ENCODE results near the gene FRMD4A. TPM values are rescaled to one million over a fixed set of nuclear protein-coding genes. Genes with fewer than 3 reads are reported as not detected.

The FRMD4A gene
- polyA plus RNA-seq, 1 of the 3 experiments (the other 2 are of a cell fraction): 37.7 TPM

DNA sequence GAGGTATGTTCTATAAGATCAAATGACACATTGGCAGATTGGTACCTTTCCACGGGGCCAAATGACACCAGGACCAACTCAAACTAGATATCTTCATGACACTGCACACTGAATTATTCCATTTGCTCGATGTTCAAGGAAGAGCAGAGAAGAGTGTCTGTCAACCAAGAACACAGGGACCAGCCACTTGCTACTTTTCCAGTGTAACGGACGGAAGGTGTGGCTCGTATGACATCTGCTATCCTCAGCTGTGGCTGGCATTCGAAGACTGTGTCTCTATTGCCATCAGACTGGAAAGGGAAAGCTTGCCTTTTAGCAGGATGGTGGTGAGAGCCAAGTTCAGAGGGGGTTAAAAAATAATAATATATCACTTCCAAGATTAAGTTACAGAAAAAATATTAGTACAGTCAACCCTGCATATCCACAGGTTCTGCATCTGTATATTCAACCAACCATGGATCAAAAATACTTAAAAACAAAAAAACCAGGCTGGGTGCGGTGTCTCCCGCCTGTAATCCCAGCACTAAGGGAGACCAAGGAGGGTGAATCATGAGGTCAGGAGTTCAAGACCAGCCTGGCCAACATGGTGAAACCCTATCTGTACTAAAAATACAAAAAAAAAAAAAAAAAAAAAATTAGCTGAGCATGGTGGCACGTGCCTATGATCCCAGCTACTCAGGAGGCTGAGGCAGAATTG is 506.9 kb downstream of the FRMD4A start:
- no peak for DNase-seq
- Histone ChIP-seq H3F3A (replicated peaks; ENCODE audit: insufficient read depth) (peaks cover under 1% of the 10 kb centered on the region), H3K27me3 (ENCODE audit: insufficient read depth) (no peaks in the 10 kb centered on the region), H3K9me2 (no peaks in the 10 kb centered on the region), H3K4me1 (ENCODE audit: control insufficient read depth in 1 of 2, insufficient read depth in 2 of 2, low read depth in 1 of 2, low read length in 1 of 2) (peaks cover 0 to 20% of the 10 kb centered on the region in 2 experiments; a peak in 1 of 4 replicates), H3K4me3 (ENCODE audit: low read depth in 2 of 2, low read length in 1 of 2) (no peak overlapping the region), H3K27ac (ENCODE audit: low read depth in 2 of 2, low read length in 1 of 2) (no peak overlapping the region), H3K4me2 (no peak overlapping the region), H3K36me3 (replicated peaks in 1 of 2; ENCODE audit: control insufficient read depth in 1 of 2, insufficient read depth in 2 of 2, low read length in 1 of 2) (peaks cover 0 to 7% of the 10 kb centered on the region in 2 experiments), H3K9me3 (no peaks in the 10 kb centered on the region), H2AFZ (ENCODE audit: low read depth) (no peak overlapping the region), H3K9ac (no peak overlapping the region), H3K79me2 (ENCODE audit: insufficient read depth) (peaks cover 99% of the 10 kb centered on the region), H4K20me1 (ENCODE audit: insufficient read depth) (peaks cover 39% of the 10 kb centered on the region)
- TF ChIP-seq EZH2phosphoT487 (IDR thresholded peaks at IDR 0.05; ENCODE audit: borderline replicate concordance, low read depth) (no peak), NFIC (IDR thresholded peaks at IDR 0.05; ENCODE audit: borderline replicate concordance) (no peak), FOXM1 (IDR thresholded peaks at IDR 0.05; ENCODE audit: low read depth) (no peak), RXRA (IDR thresholded peaks at IDR 0.05; ENCODE audit: borderline replicate concordance, low read depth) (no peak), RCOR1 (IDR thresholded peaks at IDR 0.05; ENCODE audit: low read length) (no peak), POLR2AphosphoS5 (IDR thresholded peaks at IDR 0.05; ENCODE audit: low read depth, low read length) (no peak), SIN3A (IDR thresholded peaks at IDR 0.05; ENCODE audit: borderline replicate concordance, low read depth, low read length) (no peak), SMC3 (IDR thresholded peaks at IDR 0.05; ENCODE audit: low read depth, low read length) (no peak), GATA2 (CRISPR knock-in tag; IDR thresholded peaks at IDR 0.05) (no peak), YY1 (IDR thresholded peaks at IDR 0.05; ENCODE audit: low read depth) (no peak), TAF1 (IDR thresholded peaks at IDR 0.05; ENCODE audit: borderline replicate concordance, low read depth, low read length) (no peak), MEF2A (IDR thresholded peaks at IDR 0.05; ENCODE audit: borderline replicate concordance, low read depth) (no peak), GABPA (IDR thresholded peaks at IDR 0.05; ENCODE audit: low read depth) (no peak)
- TF ChIP-seq, protein P1, sequence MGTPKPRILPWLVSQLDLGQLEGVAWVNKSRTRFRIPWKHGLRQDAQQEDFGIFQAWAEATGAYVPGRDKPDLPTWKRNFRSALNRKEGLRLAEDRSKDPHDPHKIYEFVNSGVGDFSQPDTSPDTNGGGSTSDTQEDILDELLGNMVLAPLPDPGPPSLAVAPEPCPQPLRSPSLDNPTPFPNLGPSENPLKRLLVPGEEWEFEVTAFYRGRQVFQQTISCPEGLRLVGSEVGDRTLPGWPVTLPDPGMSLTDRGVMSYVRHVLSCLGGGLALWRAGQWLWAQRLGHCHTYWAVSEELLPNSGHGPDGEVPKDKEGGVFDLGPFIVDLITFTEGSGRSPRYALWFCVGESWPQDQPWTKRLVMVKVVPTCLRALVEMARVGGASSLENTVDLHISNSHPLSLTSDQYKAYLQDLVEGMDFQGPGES (IDR thresholded peaks at IDR 0.05; ENCODE audit: low read depth, low read length): no peak
- TF ChIP-seq, protein P2, sequence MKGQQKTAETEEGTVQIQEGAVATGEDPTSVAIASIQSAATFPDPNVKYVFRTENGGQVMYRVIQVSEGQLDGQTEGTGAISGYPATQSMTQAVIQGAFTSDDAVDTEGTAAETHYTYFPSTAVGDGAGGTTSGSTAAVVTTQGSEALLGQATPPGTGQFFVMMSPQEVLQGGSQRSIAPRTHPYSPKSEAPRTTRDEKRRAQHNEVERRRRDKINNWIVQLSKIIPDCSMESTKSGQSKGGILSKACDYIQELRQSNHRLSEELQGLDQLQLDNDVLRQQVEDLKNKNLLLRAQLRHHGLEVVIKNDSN (IDR thresholded peaks at IDR 0.05; ENCODE audit: borderline replicate concordance, low read depth): no peak
- ChIA-PET CTCF (interaction anchor here (0.6 to 1.5 kb wide), 4 partner anchors 13 to 436 kb away, joined by 3 to 5 read pairs (median 3); no protein-coding TSS in a partner anchor), POLR2A (no interaction called here)
- whole genome bisulfite sequencing (ENCODE audit: low lambda C conversion rate): 91% methylated on average over 9 of the region's 9 CpGs

DNA sequence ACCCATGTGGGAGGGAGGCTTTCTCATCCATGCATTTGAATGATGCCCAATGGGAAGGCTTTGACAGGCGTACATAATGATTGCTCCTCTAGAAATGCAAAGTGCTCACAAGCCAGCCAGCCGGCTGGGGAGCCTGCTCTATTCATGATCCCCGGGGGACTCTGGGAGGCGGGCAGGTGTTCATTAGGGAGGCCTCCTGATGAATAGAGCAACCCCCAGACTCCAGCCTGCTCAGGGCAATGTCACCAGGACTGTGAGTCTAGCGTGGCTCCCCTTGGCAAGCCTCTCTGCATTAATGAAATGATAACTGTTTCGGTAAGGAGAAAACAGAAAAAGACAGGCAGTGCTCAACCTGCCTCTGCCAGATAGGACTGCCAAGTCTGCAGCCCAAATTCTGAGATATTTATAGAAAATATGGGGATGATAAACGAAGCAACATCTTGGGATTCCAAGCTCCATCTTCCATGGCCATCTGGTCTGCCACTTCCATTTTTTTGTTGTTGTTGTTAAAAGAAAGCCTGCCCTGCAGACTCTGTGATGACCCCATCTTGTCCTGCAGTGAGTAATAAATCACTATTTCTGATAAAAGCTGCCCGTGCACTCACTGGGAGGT is 507.5 kb downstream of the FRMD4A start:
- Histone ChIP-seq H3K36me3 (replicated peaks in 1 of 2; ENCODE audit: control insufficient read depth in 1 of 2, insufficient read depth in 2 of 2, low read length in 1 of 2) (peaks cover 0 to 7% of the 10 kb centered on the region in 2 experiments), H3K9me3 (no peaks in the 10 kb centered on the region), H3F3A (replicated peaks; ENCODE audit: insufficient read depth) (peaks cover 7% of the 10 kb centered on the region), H2AFZ (ENCODE audit: low read depth) (no peak overlapping the region), H3K9me2 (no peaks in the 10 kb centered on the region), H4K20me1 (ENCODE audit: insufficient read depth) (peaks cover 39% of the 10 kb centered on the region), H3K4me3 (ENCODE audit: low read depth in 2 of 2, low read length in 1 of 2) (no peak overlapping the region), H3K27me3 (ENCODE audit: insufficient read depth) (no peaks in the 10 kb centered on the region), H3K4me1 (ENCODE audit: control insufficient read depth in 1 of 2, insufficient read depth in 2 of 2, low read depth in 1 of 2, low read length in 1 of 2) (peaks cover 0 to 20% of the 10 kb centered on the region in 2 experiments; a peak in 1 of 4 replicates), H3K4me2 (no peak overlapping the region), H3K27ac (ENCODE audit: low read depth in 2 of 2, low read length in 1 of 2) (no peak overlapping the region), H3K9ac (no peak overlapping the region), H3K79me2 (ENCODE audit: insufficient read depth) (peaks cover 99% of the 10 kb centered on the region)
- WGBS (ENCODE audit: low lambda C conversion rate): 62% methylated on average over 8 of the region's 8 CpGs
- ChIA-PET CTCF (interaction anchor here (0.6 to 1.5 kb wide), 2 partner anchors 270 to 435 kb away, joined by 3 to 5 read pairs; no protein-coding TSS in a partner anchor), POLR2A (no interaction called here)
- TF ChIP-seq FOXJ3 (CRISPR knock-in tag; IDR thresholded peaks at IDR 0.05): no peak
- TF ChIP-seq, protein P3, sequence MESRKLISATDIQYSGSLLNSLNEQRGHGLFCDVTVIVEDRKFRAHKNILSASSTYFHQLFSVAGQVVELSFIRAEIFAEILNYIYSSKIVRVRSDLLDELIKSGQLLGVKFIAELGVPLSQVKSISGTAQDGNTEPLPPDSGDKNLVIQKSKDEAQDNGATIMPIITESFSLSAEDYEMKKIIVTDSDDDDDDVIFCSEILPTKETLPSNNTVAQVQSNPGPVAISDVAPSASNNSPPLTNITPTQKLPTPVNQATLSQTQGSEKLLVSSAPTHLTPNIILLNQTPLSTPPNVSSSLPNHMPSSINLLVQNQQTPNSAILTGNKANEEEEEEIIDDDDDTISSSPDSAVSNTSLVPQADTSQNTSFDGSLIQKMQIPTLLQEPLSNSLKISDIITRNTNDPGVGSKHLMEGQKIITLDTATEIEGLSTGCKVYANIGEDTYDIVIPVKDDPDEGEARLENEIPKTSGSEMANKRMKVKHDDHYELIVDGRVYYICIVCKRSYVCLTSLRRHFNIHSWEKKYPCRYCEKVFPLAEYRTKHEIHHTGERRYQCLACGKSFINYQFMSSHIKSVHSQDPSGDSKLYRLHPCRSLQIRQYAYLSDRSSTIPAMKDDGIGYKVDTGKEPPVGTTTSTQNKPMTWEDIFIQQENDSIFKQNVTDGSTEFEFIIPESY (IDR thresholded peaks at IDR 0.05; ENCODE audit: borderline replicate concordance, low read depth): no peak
- no peak for TF ChIP-seq NFIC (IDR thresholded peaks at IDR 0.05; ENCODE audit: borderline replicate concordance)
- TF ChIP-seq TAF1 (IDR thresholded peaks at IDR 0.05; ENCODE audit: borderline replicate concordance, low read depth, low read length): no peak
- TF ChIP-seq POLR2AphosphoS5 (IDR thresholded peaks at IDR 0.05; ENCODE audit: low read depth, low read length): no peak
- TF ChIP-seq YY1 (IDR thresholded peaks at IDR 0.05; ENCODE audit: low read depth): no peak
- DNase-seq: no peak
